Activated CD4-positive, alpha-beta T cell treated with anti-CD3 and anti-CD28 coated beads, Interleukin-2, amount 10 ng/mL, durations not matched to agents 24 days and 14 days (primary cell): ENCODE measurements around the gene DOK1. TPM values are rescaled to one million over a fixed set of nuclear protein-coding genes. Genes with fewer than 3 reads are reported as not detected.
"Not testable (repeated sequence)": the region's sequence is repeated elsewhere in the genome, so short reads cannot be mapped to it uniquely, and the experiment has no call there.

ENCODE experiments used
- DNase-seq: peaks from one replicate; pipeline ENCODE4 v3.0.0; 2022
- H3K27ac Mint-ChIP-seq: one replicate; pipeline ENCODE4 v1.8.0; 2022; ENCODE audit warnings: mild to moderate bottlenecking, mixed read lengths
- H3K27me3 Mint-ChIP-seq: one replicate; pipeline ENCODE4 v1.8.0; 2022; ENCODE audit warnings: mixed read lengths
- H3K36me3 Mint-ChIP-seq: one replicate; pipeline ENCODE4 v1.8.0; 2022; ENCODE audit warnings: low read depth, mild to moderate bottlenecking, mixed read lengths
- H3K4me1 Mint-ChIP-seq: one replicate; pipeline ENCODE4 v1.8.0; 2021; ENCODE audit warnings: mixed read lengths
- H3K4me3 Mint-ChIP-seq: one replicate; pipeline ENCODE4 v1.8.0; 2022; ENCODE audit warnings: mild to moderate bottlenecking, moderate library complexity, mixed read lengths
- H3K9me3 Mint-ChIP-seq: one replicate; pipeline ENCODE4 v1.8.0; 2021; ENCODE audit warnings: mixed read lengths
- intact Hi-C: fragments of 100-400 bp; cut with micrococcal nuclease; formaldehyde crosslinking; loops from one replicate; pipeline ENCODE4 v1.15.1; 2023
- total RNA-seq: library from RNA; stranded (reverse); gene quantifications from 2 replicates; pipeline ENCODE4 v1.2.3, GENCODE V29; 2022

Gene DOK1
- total RNA-seq, 1 donor from 2014 or later: 34.2 TPM

DNA sequence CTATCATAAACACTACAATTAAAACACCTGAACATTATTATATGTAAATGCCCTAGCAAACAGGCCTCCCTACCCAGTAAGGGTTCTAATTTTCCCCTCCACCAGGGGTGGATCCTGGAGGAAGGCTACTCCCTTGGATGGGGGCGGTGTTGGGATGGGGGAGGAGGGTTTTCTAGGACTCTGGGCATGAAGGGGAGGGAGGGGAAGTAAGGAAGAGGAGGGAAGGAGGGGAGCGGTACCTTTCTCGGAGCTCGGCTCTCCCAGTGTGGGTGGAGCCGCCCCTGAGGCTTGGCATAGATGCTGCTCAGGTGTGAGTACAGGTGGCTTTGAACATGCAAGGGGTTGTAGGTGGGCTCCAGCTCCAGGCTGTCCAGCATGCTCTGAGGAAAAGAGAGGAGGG is 5.4 kb downstream of the DOK1 start:
- Mint-ChIP-seq H3K4me1 (peaks cover 50% of the 10 kb centered on the region), H3K27me3 (no peaks in the 10 kb centered on the region), H3K9me3 (no peaks in the 10 kb centered on the region), H3K36me3 (peaks cover 12% of the 10 kb centered on the region), H3K4me3 (no peak overlapping the region), H3K27ac (no peak overlapping the region)
- intact Hi-C loops: no loop called here
- no peak for DNase-seq

DNA sequence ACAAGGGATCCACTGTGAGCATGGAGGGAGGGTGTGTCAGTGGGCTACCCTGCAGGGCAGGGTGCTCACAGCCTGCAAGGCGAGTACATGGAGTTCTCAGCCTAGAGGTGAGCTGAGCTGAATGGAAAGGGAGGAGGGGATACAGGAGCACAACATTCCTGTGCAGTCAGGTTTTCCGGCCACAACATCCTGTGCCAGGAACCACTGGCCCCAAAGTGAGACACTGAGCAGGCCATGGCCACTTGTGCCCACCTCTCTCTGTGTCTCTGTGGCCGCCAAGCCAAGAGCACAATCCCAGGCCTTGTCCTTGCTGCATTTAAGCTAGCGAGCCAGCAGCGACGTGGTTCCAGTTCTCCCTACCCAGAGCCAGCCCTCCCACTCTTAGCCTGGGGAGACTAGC is 6.1 kb downstream of the DOK1 start:
- H3K9me3 Mint-ChIP-seq: no peaks in the 10 kb centered on the region
- no peak overlapping the region for H3K4me3 Mint-ChIP-seq
- intact Hi-C loops: no loop called here
- DNase-seq: no peak
- H3K4me1 Mint-ChIP-seq: peaks cover 47% of the 10 kb centered on the region
- peaks cover 11% of the 10 kb centered on the region for H3K36me3 Mint-ChIP-seq
- no peaks in the 10 kb centered on the region for H3K27me3 Mint-ChIP-seq
- no peak overlapping the region for H3K27ac Mint-ChIP-seq

DNA sequence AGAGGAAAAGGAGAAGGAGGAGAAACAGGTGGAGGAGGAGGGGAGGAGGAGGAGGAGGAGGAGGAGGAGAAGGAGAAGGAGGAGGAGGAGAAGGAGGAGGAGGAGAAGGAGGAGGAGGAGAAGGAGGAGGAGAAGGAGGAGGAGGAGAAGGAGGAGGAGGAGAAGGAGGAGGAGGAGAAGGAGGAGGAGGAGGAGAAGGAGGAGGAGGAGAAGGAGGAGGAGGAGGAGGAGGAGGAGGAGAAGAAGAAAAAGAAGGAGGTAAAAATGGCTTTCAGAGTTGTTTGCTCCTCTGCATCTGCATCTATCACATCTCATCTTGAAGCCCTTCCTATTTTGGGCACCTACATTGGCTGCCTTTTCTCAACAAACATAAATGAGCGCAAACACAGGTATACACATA is 6.5 kb downstream of the DOK1 start:
- H3K9me3 Mint-ChIP-seq, H3K4me3 Mint-ChIP-seq, intact Hi-C loops, H3K27me3 Mint-ChIP-seq, DNase-seq, H3K27ac Mint-ChIP-seq: not testable (repeated sequence)
- Mint-ChIP-seq H3K36me3 (peaks cover 11% of the 10 kb centered on the region), H3K4me1 (peaks cover 48% of the 10 kb centered on the region)

DNA sequence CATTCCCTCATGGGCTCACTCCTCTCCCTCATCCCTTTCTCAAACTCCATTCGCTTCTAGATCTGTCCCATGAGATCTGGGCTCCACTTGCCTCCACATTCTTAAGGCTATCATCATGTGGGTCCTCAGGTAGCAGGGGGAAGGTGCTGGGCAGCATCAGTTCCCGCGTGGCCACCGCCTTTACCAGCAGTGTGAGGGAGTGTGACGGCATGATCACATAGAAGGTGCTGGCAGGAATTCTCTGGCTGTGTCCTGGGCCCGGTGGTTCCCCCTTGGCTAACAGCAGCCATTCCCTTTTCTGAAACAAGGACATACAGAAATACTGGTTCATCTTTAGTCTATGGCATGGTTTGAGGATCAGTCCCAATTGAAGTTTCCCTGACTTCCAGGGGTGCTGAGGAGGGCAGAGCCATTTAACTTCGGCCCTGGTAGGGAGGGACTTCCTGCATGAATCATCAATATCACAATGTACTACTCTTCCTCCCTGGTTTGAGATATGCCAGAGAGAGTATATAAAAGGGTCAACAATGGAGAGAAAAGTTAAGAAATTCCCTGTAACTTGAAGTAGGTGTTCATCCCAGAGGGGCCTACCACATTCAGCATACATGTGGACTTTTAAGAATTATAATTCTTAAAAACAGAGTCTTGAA is 7.7 kb downstream of the DOK1 start:
- H3K27ac Mint-ChIP-seq: no peak overlapping the region
- DNase-seq: no peak
- no peak overlapping the region for H3K4me3 Mint-ChIP-seq
- H3K36me3 Mint-ChIP-seq: peaks cover 2% of the 10 kb centered on the region
- H3K27me3 Mint-ChIP-seq: no peaks in the 10 kb centered on the region
- H3K4me1 Mint-ChIP-seq: peaks cover 44% of the 10 kb centered on the region
- intact Hi-C loops: no loop called here
- H3K9me3 Mint-ChIP-seq: no peaks in the 10 kb centered on the region

DNA sequence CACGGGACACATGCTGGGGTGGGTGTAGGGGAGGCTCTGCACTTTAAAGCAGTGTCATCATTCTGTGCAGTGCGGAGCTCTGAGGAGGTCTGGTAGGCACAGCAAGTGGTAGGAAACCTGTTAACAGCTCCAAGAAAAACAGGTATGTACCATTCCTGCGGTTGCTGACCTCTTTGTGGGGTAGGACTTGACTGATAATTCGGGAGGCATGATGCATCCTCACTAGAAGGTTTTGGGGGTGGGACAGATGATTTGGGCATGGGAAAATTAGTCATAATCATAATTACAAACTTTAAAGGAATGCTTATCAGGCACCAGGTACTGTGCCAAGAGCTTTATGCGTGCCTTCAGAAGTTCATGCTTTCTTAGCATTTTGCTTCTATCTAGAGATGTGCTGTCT is 9.7 kb downstream of the DOK1 start:
- H3K27ac Mint-ChIP-seq: no peak overlapping the region
- H3K4me1 Mint-ChIP-seq: peaks cover 50% of the 10 kb centered on the region
- DNase-seq: no peak
- no peaks in the 10 kb centered on the region for H3K36me3 Mint-ChIP-seq
- no peak overlapping the region for H3K4me3 Mint-ChIP-seq
- no peaks in the 10 kb centered on the region for H3K9me3 Mint-ChIP-seq
- intact Hi-C loops: no loop called here
- H3K27me3 Mint-ChIP-seq: no peaks in the 10 kb centered on the region

DNA sequence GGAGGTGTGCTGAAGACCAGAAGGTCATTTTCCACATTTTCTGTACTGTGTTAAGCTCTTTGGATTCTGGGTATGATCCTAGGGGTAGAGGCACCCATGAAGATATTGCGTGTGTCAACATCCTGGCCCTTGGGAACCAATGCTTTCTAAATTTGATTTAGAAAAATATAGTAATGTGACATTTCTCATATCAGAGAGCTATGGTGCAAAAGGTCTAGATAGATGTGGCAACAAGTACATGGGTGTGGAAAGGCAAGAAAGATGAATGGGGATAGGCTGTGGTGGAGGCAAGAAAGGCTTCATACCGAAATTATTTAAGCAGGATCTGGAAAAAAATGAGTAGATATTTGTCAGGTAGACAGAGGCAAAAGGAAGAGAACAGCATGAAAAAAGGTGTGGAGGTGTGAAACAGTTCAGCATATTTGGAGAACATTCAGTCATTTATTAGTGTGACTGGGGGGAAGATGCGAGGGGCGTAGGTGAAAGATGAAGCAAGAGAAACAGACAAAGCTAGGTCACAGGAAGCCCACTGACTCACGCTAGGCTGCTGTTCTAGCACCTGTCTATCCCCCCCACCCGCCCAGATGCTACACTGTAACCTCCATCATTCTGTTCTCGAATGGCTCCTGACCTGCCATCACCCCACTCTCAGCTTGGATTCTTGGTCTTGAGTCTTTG is 11.7 kb downstream of the DOK1 start:
- H3K36me3 Mint-ChIP-seq: no peaks in the 10 kb centered on the region
- no peaks in the 10 kb centered on the region for H3K9me3 Mint-ChIP-seq
- intact Hi-C loops: loop anchor here (1.0 kb wide), 1 partner anchor 9 kb away; no protein-coding TSS in a partner anchor
- H3K27ac Mint-ChIP-seq: peak overlapping the region; percentile 83
- no peaks in the 10 kb centered on the region for H3K27me3 Mint-ChIP-seq
- H3K4me3 Mint-ChIP-seq: peak overlapping the region; percentile 70
- DNase-seq: no peak
- H3K4me1 Mint-ChIP-seq: peaks cover 44% of the 10 kb centered on the region

DNA sequence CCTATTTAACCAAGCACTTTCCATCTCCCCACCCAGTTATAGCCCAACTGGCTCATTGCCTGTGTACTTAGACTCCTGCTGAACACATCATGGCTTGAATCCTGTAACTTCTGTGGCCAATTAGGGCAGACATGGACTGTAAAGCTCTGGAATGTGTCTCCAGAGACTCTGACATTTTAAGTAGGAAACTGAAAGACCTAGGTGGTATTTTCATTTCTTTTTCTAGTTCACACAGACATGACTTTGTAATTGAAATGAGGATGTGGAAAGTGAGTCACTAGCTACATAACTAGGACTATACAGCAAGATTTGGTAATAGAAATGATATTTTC is 12.2 kb downstream of the DOK1 start:
- H3K27ac Mint-ChIP-seq: peak overlapping the region; percentile 83
- peaks cover 40% of the 10 kb centered on the region for H3K4me1 Mint-ChIP-seq
- intact Hi-C loops: loop anchor here (1.0 kb wide), 1 partner anchor 9 kb away; no protein-coding TSS in a partner anchor
- no peaks in the 10 kb centered on the region for H3K27me3 Mint-ChIP-seq
- no peaks in the 10 kb centered on the region for H3K36me3 Mint-ChIP-seq
- no peak for DNase-seq
- H3K9me3 Mint-ChIP-seq: no peaks in the 10 kb centered on the region
- peak overlapping the region; percentile 70 for H3K4me3 Mint-ChIP-seq

DNA sequence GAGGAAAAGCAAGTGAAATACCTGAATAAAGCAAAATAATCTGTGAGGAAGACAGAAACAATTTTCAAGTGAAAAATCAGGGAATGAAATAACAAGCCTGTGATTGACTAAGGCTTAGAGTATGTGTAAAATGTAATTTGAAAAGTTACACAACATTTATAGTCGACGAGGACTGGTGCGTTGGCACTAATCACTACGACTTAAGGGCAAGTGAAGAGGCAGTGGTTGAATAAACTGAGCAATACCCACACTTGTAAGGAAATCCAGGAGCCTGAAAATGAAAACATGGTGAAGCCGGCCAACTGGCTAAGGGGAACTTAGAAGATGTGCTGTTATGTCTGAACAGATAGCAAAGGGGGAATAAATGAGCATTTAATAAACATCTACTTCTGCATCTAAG is 13.4 kb downstream of the DOK1 start:
- Mint-ChIP-seq H3K36me3 (no peaks in the 10 kb centered on the region), H3K4me3 (no peak overlapping the region)
- intact Hi-C loops: no loop called here

DNA sequence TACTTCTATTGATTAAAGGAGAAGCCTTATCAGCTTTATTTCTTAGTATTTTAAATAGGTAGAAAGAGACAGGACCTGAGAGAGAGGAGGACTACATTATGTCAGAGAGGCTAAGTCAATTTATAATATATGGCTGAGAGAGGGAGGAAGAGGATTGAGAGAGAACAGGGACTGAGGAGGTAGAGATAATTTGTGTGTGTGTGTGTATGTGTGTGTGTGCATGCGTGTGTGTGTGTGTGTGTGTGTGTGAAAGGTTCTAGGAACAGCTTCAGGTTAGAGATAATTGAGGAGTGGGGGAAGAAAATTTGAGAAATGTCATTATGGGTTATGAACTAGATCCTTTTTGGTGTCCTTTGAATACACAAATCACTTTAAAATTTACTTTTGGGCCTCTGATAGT is 15.2 kb downstream of the DOK1 start:
- H3K27me3 Mint-ChIP-seq: no peaks in the 10 kb centered on the region
- H3K4me1 Mint-ChIP-seq: peaks cover 37% of the 10 kb centered on the region
- no peak for DNase-seq
- H3K36me3 Mint-ChIP-seq: no peaks in the 10 kb centered on the region
- no peak overlapping the region for H3K27ac Mint-ChIP-seq
- no peak overlapping the region for H3K4me3 Mint-ChIP-seq
- intact Hi-C loops: loop anchor here (10.0 kb wide), 1 partner anchor 275 kb away; no protein-coding TSS in a partner anchor
- H3K9me3 Mint-ChIP-seq: peaks cover 6% of the 10 kb centered on the region

More for the DNA sequence above, 13.4 kb downstream of the DOK1 start:
- H3K27me3 Mint-ChIP-seq: no peaks in the 10 kb centered on the region
- peak overlapping the region; percentile 10 for H3K27ac Mint-ChIP-seq
- no peak for DNase-seq
- no peaks in the 10 kb centered on the region for H3K9me3 Mint-ChIP-seq
- peaks cover 28% of the 10 kb centered on the region for H3K4me1 Mint-ChIP-seq

DNA sequence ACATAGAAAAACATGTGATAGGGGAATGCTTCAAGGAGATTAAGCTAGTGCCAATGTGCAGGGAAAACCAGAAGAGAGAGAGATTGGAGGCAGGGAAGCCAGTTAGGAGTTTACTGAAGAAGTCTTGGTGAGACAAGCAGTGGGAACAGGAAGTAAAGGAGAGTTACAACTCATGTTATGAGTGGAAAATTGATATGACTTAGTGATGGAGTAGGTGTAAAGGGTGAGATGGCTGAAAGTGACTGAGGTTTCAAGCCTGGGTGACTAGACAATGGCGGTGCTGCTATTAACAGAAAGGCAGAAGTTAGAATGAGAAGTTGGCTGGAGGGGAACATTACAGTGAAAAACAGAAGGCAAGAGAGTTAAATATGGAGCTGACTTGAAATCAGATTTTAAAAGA is 16.5 kb downstream of the DOK1 start:
- Mint-ChIP-seq H3K4me1 (peaks cover 35% of the 10 kb centered on the region), H3K9me3 (peaks cover 6% of the 10 kb centered on the region), H3K4me3 (no peak overlapping the region), H3K27me3 (no peaks in the 10 kb centered on the region), H3K36me3 (no peaks in the 10 kb centered on the region), H3K27ac (no peak overlapping the region)
- DNase-seq: no peak
- intact Hi-C loops: loop anchor here (1.0 to 10.0 kb wide), 3 partner anchors 13 to 274 kb away; partner anchors contain the start of gene DOK1

DNA sequence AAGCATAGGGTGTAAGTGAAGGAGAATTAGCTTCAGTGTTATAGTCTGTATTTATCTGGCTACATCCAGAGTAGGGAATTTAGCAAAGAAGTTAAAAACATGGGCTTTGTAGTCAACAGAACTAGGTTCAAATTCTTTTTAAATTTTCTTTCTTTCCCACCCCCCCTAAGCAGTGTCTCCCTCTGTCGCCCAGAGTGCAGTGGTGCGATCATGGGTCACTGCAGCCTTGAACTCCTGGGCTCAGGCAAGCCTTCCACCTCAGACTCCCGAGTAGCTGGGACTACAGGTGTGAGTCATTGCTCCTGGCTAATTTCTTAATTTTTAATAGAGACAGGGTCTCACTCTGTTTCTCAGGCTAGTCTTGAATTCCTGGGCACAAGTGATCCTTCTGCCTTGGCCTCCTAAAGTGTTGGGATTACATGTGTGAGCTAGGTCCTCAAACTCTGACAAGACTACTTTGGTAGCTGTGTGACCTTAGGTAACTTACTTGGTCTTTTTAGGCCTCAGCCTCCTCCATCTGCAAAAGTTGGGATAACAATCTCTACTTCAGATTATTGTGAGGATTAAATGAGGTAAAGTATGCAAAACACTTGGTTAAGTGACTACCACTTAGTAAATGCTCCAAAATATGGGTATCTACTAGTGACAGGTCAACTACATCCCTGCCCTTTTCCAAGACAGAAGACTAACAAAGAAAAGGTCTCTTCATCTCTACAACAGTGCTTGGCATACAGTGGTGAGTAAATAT is 17.8 kb downstream of the DOK1 start:
- intact Hi-C loops: loop anchor here (10.0 kb wide), 1 partner anchor 272 kb away; no protein-coding TSS in a partner anchor
- Mint-ChIP-seq H3K9me3 (peaks cover 6% of the 10 kb centered on the region), H3K4me3 (no peak overlapping the region), H3K27me3 (no peaks in the 10 kb centered on the region), H3K36me3 (no peaks in the 10 kb centered on the region), H3K27ac (no peak overlapping the region), H3K4me1 (peaks cover 40% of the 10 kb centered on the region)
- DNase-seq: no peak

DNA sequence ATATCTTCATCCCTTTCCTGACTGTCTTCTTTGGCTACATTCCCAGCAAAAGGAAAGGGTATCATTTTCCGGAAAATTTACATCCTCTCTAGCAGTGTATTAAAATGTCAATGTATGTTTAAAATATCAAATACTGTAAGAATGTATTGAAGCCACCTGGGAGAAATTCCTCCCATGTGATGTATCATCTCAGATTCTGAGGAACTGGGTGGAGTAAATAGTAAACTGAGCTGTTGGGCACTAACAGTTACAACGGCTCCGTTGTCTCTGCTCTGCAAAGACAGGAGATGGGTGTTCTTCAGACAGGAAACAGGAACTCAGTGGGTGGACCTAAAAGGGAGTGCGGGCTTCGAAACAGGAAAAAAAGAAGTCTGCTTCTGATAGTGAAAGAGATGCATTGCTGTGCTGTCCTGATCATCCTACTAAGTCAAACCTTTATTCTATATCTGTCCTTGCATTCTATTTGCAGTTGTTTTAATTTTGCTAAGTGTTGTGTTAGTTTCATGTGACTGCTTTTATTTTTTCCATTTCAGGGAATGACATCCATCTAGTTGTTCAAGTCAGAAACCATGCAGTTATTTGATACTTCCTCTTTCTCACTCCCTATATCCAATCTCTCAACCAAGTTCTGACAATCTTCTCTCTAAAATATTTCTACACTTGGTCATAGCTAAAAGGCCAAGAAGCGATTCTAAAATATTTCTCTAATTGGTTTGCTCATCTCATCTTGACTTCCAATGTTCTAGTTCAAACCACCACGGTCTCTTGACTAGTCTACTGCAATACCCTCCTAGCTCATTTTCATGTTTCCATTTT is 19.4 kb downstream of the DOK1 start:
- intact Hi-C loops: loop anchor here (10.0 kb wide), 1 partner anchor 271 kb away; no protein-coding TSS in a partner anchor
- Mint-ChIP-seq H3K27me3 (no peaks in the 10 kb centered on the region), H3K4me3 (peak overlapping the region; percentile 75), H3K4me1 (peaks cover 39% of the 10 kb centered on the region), H3K27ac (peak overlapping the region; percentile 73), H3K36me3 (no peaks in the 10 kb centered on the region), H3K9me3 (peaks cover 6% of the 10 kb centered on the region)
- DNase-seq: peak; percentile 83

DNA sequence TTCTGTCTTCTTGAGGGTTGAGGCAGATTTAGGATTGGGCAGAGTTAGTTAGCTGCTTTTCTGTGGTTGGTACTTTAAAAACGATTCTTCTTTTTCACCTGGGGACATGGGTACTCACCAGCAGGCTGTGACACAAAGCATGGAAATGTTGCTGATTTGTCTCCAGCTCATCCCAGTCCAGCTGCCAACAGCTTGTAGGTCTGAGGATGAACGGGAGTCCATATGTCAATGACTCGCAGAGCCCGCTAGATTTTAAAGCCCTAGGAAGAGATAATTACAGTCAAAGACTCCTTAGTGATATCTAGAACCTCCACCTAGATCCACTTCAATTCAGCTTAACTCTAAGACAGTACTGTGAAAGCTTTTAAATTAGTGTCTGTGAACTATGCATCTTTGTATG is 20.8 kb downstream of the DOK1 start:
- no peak overlapping the region for H3K27ac Mint-ChIP-seq
- no peak for DNase-seq
- peaks cover 6% of the 10 kb centered on the region for H3K9me3 Mint-ChIP-seq
- peaks cover 36% of the 10 kb centered on the region for H3K4me1 Mint-ChIP-seq
- no peaks in the 10 kb centered on the region for H3K36me3 Mint-ChIP-seq
- H3K4me3 Mint-ChIP-seq: no peak overlapping the region
- intact Hi-C loops: loop anchor here (10.0 kb wide), 1 partner anchor 269 kb away; no protein-coding TSS in a partner anchor
- no peaks in the 10 kb centered on the region for H3K27me3 Mint-ChIP-seq
